HAP-1 (cell line): ENCODE results near the gene KDM4E.

Experiments used
- DNase-seq, 2 experiments: peaks; one replicate each; pipeline ENCODE4 v3.0.0-alpha.2; 2016 to 2020; ENCODE audit warnings: low spot score in 2 of 2
- H3K27me3 ChIP-seq: fragments of 250-450 bp; sonication (Bioruptor Pico); 2 replicates; pipeline ENCODE4 v1.5.1; 2020; ENCODE audit warnings: low read depth, mild to moderate bottlenecking, moderate library complexity
- H3K36me3 ChIP-seq: fragments of 250-450 bp; sonication (Bioruptor Pico); replicated peaks from 2 replicates; pipeline ENCODE4 v1.5.1; 2020; ENCODE audit warnings: mild to moderate bottlenecking
- H3K4me1 ChIP-seq: fragments of 250-450 bp; sonication (Bioruptor Pico); 2 replicates; pipeline ENCODE4 v1.5.1; 2020; ENCODE audit warnings: mild to moderate bottlenecking
- H3K4me3 ChIP-seq: fragments of 250-450 bp; sonication (Bioruptor Pico); 2 replicates; pipeline ENCODE4 v1.5.1; 2020; ENCODE audit warnings: mild to moderate bottlenecking, moderate library complexity
- H3K9me3 ChIP-seq: fragments of 250-450 bp; sonication (Bioruptor Pico); 2 replicates; pipeline ENCODE4 v1.5.1; 2020; ENCODE audit warnings: mild to moderate bottlenecking, moderate library complexity
- in situ Hi-C: fragments of 300-500 bp; cut with MboI; formaldehyde crosslinking; loops from 3 replicates; pipeline ENCODE4 v1.14.3; 2020; ENCODE audit warnings: low sequenced_read_pairs, inconsistent platforms, mixed read lengths

The KDM4E gene

GRCh38 chr11:95059046-95059445, 34.0 kb downstream of the KDM4E start:
- in situ Hi-C loops, result no loop called here
- H3K9me3 ChIP-seq, result no peaks in the 10 kb centered on the region
- H3K4me1 ChIP-seq, result no peaks in the 10 kb centered on the region
- H3K4me3 ChIP-seq, result no peak overlapping the region
- H3K27me3 ChIP-seq, result peaks cover 25% of the 10 kb centered on the region
- DNase-seq, result no peak
- no peaks in the 10 kb centered on the region for H3K36me3 ChIP-seq

GRCh38 chr11:95065336-95065735, 40.3 kb downstream of the KDM4E start:
- no peaks in the 10 kb centered on the region for H3K9me3 ChIP-seq
- H3K4me1 ChIP-seq, result peaks cover 7% of the 10 kb centered on the region; the same call in 1 of the 2 replicates
- peaks cover 13% of the 10 kb centered on the region for H3K27me3 ChIP-seq
- DNase-seq, result no peak
- no peaks in the 10 kb centered on the region for H3K36me3 ChIP-seq
- in situ Hi-C loops, result no loop called here
- H3K4me3 ChIP-seq, result no peak overlapping the region

GRCh38 chr11:95066716-95067038, 41.6 kb downstream of the KDM4E start, which contains the start of gene SRSF8:
SRSF8 (plus strand) TSS chr11:95066919; CDS start chr11:95067227, 308 bp downstream.
- in situ Hi-C loops, result no loop called here
- peak in 1 of 2 experiments; percentile 28 for DNase-seq
- Histone ChIP-seq H3K9me3 (no peaks in the 10 kb centered on the region), H3K4me1 (peaks cover 7% of the 10 kb centered on the region; the same call in 1 of the 2 replicates), H3K4me3 (peak within 1 kb of the TSS; percentile 60), H3K27me3 (peaks cover 8% of the 10 kb centered on the region), H3K36me3 (no peaks in the 10 kb centered on the region; the same call in 1 of the 2 replicates)

- peak; percentile 53 to 82 for DNase-seq
- H3K4me3 ChIP-seq, result peak overlapping the region; percentile 60
- H3K4me1 ChIP-seq, result peaks cover 7% of the 10 kb centered on the region; the same call in 1 of the 2 replicates
- peaks cover 4% of the 10 kb centered on the region for H3K27me3 ChIP-seq
- in situ Hi-C loops, result no loop called here
- no peaks in the 10 kb centered on the region; the same call in 1 of the 2 replicates for H3K36me3 ChIP-seq
- H3K9me3 ChIP-seq, result no peaks in the 10 kb centered on the region
Observed at GRCh38 chr11:95067039-95067840, 42.2 kb downstream of the KDM4E start.

- Histone ChIP-seq H3K36me3 (no peaks in the 10 kb centered on the region; the same call in 1 of the 2 replicates), H3K9me3 (no peaks in the 10 kb centered on the region), H3K4me1 (peaks cover 7% of the 10 kb centered on the region; the same call in 1 of the 2 replicates), H3K4me3 (peak overlapping the region; percentile 60), H3K27me3 (no peaks in the 10 kb centered on the region; the same call in 1 of the 2 replicates)
- in situ Hi-C loops, result no loop called here
- DNase-seq, result no peak
Observed at GRCh38 chr11:95067841-95068219, 42.8 kb downstream of the KDM4E start.

GRCh38 chr11:95068549-95068948, 43.5 kb downstream of the KDM4E start:
- in situ Hi-C loops, result no loop called here
- peak; percentile 82 to 94 for DNase-seq

GRCh38 chr11:95070471-95070870, 45.4 kb downstream of the KDM4E start:
- Histone ChIP-seq H3K4me3 (no peak overlapping the region), H3K36me3 (no peaks in the 10 kb centered on the region; the same call in 1 of the 2 replicates), H3K4me1 (peaks cover 7% of the 10 kb centered on the region; the same call in 1 of the 2 replicates), H3K9me3 (no peaks in the 10 kb centered on the region), H3K27me3 (no peaks in the 10 kb centered on the region)
- no peak for DNase-seq
- in situ Hi-C loops, result no loop called here

More at GRCh38 chr11:95068549-95068948, 43.5 kb downstream of the KDM4E start:
- Histone ChIP-seq H3K9me3 (no peaks in the 10 kb centered on the region), H3K4me3 (peak overlapping the region; percentile 60), H3K27me3 (no peaks in the 10 kb centered on the region), H3K4me1 (peaks cover 7% of the 10 kb centered on the region; the same call in 1 of the 2 replicates), H3K36me3 (no peaks in the 10 kb centered on the region; the same call in 1 of the 2 replicates)

GRCh38 chr11:95072948-95073347, 47.9 kb downstream of the KDM4E start:
- H3K4me1 ChIP-seq, result peaks cover 4% of the 10 kb centered on the region; the same call in 1 of the 2 replicates
- in situ Hi-C loops, result no loop called here
- no peak for DNase-seq

GRCh38 chr11:95074792-95075563, 49.9 kb downstream of the KDM4E start:
- in situ Hi-C loops, result no loop called here
- no peaks in the 10 kb centered on the region for H3K4me1 ChIP-seq
- no peaks in the 10 kb centered on the region; the same call in 1 of the 2 replicates for H3K36me3 ChIP-seq
- no peaks in the 10 kb centered on the region for H3K27me3 ChIP-seq
- H3K4me3 ChIP-seq, result no peak overlapping the region
- H3K9me3 ChIP-seq, result no peaks in the 10 kb centered on the region
- DNase-seq, result no peak

More at GRCh38 chr11:95072948-95073347, 47.9 kb downstream of the KDM4E start:
- Histone ChIP-seq H3K36me3 (no peaks in the 10 kb centered on the region; the same call in 1 of the 2 replicates), H3K4me3 (no peak overlapping the region), H3K9me3 (no peaks in the 10 kb centered on the region), H3K27me3 (no peaks in the 10 kb centered on the region)

GRCh38 chr11:95076416-95076815, 51.4 kb downstream of the KDM4E start:
- in situ Hi-C loops, result no loop called here

GRCh38 chr11:95076981-95077380, 51.9 kb downstream of the KDM4E start:
- no peaks in the 10 kb centered on the region for H3K27me3 ChIP-seq
- in situ Hi-C loops, result no loop called here
- no peak for DNase-seq
- H3K4me1 ChIP-seq, result no peaks in the 10 kb centered on the region
- H3K4me3 ChIP-seq, result no peak overlapping the region
- H3K36me3 ChIP-seq, result no peaks in the 10 kb centered on the region
- no peaks in the 10 kb centered on the region for H3K9me3 ChIP-seq

More at GRCh38 chr11:95076416-95076815, 51.4 kb downstream of the KDM4E start:
- no peaks in the 10 kb centered on the region for H3K36me3 ChIP-seq
- H3K27me3 ChIP-seq, result no peaks in the 10 kb centered on the region
- DNase-seq, result no peak
- no peak overlapping the region for H3K4me3 ChIP-seq
- no peaks in the 10 kb centered on the region for H3K9me3 ChIP-seq
- H3K4me1 ChIP-seq, result no peaks in the 10 kb centered on the region
